GM13977 (cell line): ENCODE results near the gene P4HA2.
A peak's percentile ranks its signal among the peaks of the same experiment; 100 is the strongest.

ENCODE experiments used
- DNase-seq: peaks from one replicate; pipeline ENCODE4 v3.0.0; 2012; ENCODE audit warnings: low spot score
- CTCF ChIP-seq: IDR thresholded peaks from 2 replicates; pipeline ENCODE4 v1.5.1; 2012; ENCODE audit warnings: mild to moderate bottlenecking, control low read depth; ENCODE audit not compliant: insufficient read depth; ENCODE audit errors: extremely low read depth, missing control alignments
- in situ Hi-C: fragments of 300-500 bp; cut with MboI; formaldehyde crosslinking; loops from one replicate; pipeline ENCODE4 v1.12.0; 2022; ENCODE audit warnings: low sequenced_read_pairs, low pct_unique_long_range_greater_than_20kb, mixed read lengths, inconsistent platforms; ENCODE audit not compliant: unreplicated experiment

P4HA2 gene

DNA sequence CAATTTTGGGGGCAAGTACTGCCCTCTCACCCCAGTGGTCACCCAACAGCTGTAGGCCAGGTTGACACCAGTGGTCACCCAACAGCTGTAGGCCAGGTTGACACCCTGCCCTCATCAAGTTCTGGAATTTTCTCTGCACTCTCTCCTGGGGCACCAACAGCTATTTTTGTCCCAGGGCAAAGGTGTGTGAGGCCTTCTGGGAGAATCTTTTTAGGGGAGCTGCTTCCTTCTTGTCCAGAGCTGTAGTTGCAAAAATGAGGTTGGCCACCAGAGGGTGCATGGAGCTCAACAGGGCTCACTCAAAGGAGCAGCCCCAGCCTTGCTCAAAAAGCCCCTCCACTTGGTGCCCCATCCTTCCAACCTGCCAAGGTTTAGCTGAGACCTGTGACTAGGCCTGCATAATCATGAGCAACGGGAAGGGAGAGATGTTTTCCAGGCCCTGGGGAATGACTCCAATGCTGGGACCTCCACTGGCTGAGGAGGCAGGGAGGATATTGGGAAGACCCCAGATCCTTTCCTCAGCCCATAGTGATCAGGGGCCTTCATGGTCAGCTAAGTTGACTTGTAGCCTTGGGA, 10.6 kb upstream of the P4HA2 start:
- peak; percentile 60 for DNase-seq

GRCh38 chr5:132237670-132238069, 10.0 kb upstream of the P4HA2 start:
- DNase-seq, result no peak

More for the DNA sequence above, 10.6 kb upstream of the P4HA2 start:
- TF ChIP-seq CTCF, result peak; percentile 78
- in situ Hi-C loops, result no loop called here

DNA sequence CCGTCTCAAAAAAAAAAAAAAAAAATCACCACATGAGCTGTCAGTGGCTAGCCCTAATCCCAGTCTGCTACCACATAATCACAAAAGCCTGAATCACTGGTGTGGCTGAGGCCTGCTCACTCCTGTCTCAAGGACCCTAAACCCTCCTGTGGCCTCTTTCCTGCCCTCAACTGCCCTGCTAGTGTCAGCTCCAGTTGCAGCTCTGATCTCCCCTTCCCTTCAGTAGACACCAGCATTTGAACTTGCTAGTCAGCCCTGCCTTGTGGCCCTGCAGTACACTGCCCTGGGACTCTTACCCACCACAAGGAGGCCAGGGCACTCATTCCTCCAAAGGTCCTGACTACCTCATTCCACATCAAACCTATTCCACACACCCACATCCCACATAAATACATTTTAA, 9.5 kb upstream of the P4HA2 start:
- no peak for TF ChIP-seq CTCF
- no peak for DNase-seq
- in situ Hi-C loops, result no loop called here

More at GRCh38 chr5:132237670-132238069, 10.0 kb upstream of the P4HA2 start:
- no peak for TF ChIP-seq CTCF
- in situ Hi-C loops, result no loop called here

DNA sequence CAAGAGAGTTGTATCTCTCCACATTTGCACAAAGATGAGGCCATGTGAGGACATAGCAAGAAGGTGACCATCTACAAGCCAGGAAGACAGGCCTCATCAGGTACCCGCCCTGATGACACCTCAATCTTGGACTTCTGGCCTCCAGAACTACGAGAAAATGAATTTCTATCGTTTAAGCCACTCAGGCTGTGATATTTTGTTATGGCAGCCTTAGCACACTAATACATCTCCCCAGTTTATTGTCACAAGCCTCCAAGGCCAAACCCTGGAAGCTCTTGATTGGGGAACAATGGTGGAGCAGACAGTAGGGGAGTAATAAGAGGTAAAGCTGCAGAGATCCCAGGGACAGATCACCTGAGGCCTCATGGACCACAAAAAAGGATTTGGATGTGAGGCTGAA, 7.7 kb upstream of the P4HA2 start:
- in situ Hi-C loops, result no loop called here

GRCh38 chr5:132234684-132235062, 7.0 kb upstream of the P4HA2 start:
- in situ Hi-C loops, result no loop called here
- no peak for TF ChIP-seq CTCF
- DNase-seq, result no peak

More for the DNA sequence above, 7.7 kb upstream of the P4HA2 start:
- no peak for TF ChIP-seq CTCF
- DNase-seq, result no peak

GRCh38 chr5:132233811-132234683, 6.4 kb upstream of the P4HA2 start:
- in situ Hi-C loops, result no loop called here
- no peak for DNase-seq
- TF ChIP-seq CTCF, result no peak
